DMS114 treated with DMSO at 0.1 percent for 48 hours (cell line): ENCODE results near the gene DLGAP1.

ENCODE experiments used
- DNase-seq: peaks from one replicate; lab custom pipeline; 2025; ENCODE audit not compliant: unreplicated experiment; lab: John Stamatoyannopoulos, UW

DLGAP1 gene

DNA sequence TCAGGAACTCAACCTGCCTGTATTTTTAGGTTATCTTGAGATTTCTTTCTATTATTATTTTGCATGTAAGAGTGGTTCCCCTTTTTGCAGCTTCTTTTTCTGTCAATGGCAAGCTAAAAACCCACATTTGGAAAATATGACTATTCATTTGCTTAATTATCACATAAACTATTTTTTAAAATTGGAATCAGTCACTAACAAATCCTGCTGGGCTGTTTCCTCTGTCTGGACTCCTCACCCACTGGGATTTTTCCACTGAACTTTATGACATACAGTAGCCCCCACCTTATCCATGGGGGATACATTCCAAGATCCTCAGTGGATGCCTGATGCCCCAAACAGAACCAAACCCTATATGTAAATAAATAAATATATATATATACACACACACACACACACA lies 447.3 kb downstream of the DLGAP1 start:
- no peak for DNase-seq

DNA sequence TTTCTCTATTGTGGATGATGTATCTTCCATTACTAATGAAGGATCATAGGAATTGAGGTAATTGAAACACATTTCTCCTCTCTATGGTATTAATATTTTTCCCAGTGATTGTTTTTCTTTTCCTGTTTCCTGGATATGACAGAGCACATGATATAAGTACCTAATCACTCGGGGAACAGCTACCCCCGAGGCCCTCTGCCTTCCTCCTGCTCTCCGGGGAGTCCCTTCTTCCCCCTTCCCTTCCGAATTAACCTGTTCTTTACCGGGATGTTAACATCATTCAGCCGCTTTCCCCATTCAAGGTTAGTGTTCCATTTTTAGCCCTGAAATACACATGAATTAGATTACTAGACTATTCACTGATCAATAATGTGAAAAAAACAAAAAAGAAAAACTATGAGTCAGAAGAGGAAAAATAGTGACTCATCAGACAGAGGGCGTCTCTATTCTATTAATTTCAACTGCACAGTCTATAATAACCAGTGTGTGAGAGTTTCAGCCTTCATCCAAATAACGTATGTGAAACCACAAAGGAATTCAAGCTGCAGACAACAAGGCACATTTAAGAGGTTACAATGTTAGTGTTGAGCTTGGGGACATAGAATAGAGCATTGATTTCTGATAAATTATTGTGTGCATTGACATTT lies 450.8 kb downstream of the DLGAP1 start:
- DNase-seq: no peak

GRCh38 chr18:3998698-3999333 lies 456.3 kb downstream of the DLGAP1 start:
- DNase-seq: peak; percentile 23

DNA sequence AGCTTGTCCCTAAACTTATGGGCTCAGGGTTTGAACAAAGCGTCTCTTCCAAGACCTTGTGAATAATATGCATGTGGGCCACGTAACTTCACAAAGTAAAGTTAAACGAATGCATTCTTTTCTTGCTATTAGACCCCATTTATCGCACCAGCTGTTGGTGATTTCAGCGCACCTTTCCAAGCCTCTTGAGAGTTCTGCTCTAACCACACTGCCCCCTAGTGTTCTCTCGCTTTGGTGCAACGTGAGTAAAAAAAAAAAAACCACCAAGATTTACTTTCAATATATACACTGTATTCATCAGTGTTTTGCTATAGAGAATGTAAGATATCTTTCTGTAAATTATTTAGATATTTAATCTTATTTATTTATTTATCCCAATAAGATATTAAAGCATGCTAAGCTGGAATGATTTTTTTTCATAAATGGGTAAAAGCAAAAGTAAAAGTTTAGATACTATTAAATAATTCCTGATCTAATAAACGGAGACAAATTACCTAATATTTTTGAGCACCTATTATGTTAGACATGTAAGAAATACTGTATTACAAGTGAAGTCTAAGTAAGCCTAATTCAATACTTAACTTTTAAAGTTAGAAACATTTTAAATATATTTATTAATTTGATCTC lies 459.5 kb downstream of the DLGAP1 start:
- peak; percentile 13 for DNase-seq

GRCh38 chr18:3993941-3994687 lies 461.0 kb downstream of the DLGAP1 start:
- DNase-seq: no peak

DNA sequence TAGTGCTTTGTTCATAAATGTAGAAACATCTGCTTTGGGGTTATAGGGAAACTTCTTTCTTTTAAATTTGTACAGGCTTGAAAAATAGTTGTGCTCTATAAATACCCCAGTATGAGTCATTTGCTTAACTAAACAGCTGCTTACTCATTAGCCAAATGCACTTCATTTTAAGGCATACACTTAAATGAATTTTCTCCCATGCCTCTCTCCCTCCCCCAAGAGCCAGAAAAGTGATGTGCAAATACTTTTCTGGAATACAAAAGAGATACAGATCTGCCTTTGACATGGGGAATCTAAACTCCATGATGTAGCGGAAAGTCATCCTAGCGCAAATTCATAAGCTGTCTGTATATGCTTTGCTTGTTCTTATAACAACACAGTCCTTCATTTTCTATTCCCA lies 469.4 kb downstream of the DLGAP1 start:
- no peak for DNase-seq

DNA sequence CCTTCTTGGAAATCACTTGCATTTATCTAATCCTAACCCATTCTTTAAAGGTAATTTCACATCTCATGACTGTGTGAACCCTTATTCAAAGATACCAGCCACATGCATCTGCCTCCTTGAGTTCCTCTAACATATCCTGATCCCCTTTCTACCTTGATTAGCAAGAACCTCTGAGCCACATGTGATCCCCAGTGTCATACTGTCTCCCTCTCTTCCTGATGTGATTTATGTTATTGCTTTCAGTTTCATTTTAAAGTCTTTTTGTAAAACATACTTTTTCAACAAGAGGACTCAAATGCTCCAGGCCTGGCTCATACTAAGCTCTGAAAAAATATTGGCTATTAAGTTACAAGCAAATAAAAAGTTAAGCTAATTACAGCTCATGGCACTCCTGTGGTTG lies 470.1 kb downstream of the DLGAP1 start:
- DNase-seq: no peak

- no peak for DNase-seq
Observed at GRCh38 chr18:3984163-3984757, 470.8 kb downstream of the DLGAP1 start.

DNA sequence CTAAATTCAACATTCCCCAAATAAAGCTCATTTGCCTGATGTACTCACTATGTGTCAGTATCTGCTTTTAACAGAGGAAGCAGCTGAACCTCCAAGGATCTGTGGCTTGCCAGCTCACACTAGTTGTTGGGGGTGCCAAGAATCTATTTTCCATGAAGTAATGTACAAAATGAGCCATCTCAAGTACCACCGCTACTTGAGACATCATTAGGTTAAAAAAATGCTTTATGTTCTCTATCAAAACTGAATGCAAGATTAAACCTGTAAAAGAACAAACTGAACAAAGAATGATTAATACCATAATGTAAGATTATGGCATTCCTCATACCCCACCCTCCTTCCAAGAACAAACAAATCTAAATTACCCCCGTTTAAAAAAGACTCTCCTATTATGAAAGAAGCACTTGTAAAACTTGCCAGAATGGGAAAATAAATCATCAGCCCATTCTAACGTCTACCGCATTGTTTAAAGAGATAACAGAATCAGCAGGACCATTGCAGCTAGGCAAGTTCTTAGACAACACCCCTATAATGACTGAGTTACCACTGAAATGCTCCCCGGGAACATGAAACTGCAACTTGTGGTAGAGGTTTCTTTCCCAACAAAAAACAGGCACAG lies 471.6 kb downstream of the DLGAP1 start:
- no peak for DNase-seq

DNA sequence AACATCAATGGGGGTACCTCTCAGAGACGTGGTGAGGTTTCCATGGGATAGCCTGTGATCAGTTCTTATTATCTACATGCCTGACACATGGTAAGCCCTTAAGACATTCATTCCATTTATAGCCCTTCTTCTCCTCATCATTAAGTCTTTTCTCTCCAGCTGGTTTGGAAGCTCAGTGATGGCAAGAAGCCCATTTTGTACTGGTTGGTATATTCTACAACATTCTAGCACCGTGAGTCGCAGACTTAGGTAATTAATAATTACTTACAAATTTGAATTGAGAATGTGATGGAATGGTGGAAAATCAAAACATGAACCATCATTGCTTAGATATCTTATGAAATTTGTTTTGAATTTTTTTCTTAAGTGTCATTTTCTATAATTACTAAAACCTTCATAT lies 472.6 kb downstream of the DLGAP1 start:
- no peak for DNase-seq

- no peak for DNase-seq
Observed at GRCh38 chr18:3979024-3979423, 476.1 kb downstream of the DLGAP1 start.

GRCh38 chr18:3973191-3973850 lies 481.8 kb downstream of the DLGAP1 start:
- DNase-seq: no peak

- DNase-seq: no peak
Observed at GRCh38 chr18:3972291-3972930, 482.7 kb downstream of the DLGAP1 start.

GRCh38 chr18:3970929-3971328 lies 484.2 kb downstream of the DLGAP1 start:
- no peak for DNase-seq

- no peak for DNase-seq
Observed at GRCh38 chr18:3967359-3968180, 487.5 kb downstream of the DLGAP1 start.

DNA sequence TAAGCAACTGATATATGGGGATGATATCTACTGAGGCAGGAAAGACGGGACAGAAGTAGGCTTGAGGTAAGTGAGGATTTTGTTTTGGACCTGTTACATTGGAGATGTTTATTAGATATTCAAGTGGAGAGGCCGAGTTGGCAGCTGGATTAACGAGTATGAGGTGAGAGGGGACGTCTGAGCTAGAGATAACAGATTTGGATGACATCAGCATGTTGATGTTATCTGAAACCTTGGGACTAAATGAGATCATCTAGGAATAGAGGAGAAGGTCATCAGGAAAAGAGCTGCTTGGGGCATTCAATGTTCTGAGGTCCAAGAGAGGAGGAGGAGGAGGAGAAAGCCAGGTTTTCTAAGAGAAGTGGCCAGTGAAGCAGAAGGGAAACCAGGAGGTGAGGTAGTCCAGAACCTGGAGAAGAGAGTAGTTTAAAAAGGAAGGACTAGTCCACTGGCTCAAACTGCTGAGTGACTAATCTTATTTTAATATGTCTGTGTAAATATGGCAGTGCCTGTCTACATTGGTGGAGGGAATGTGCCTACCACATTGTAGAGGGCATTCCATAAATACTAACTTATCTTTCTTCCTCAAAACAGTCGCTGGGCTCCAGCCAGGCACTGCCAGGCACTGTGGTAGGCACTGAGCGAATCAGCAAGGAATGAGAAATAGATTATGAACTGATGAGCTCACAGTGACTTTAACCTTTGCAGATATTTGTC lies 488.3 kb downstream of the DLGAP1 start:
- no peak for DNase-seq

- DNase-seq: no peak
Observed at GRCh38 chr18:3966246-3966641, 488.9 kb downstream of the DLGAP1 start.

- DNase-seq: no peak
Observed at GRCh38 chr18:3960977-3961376, 494.1 kb downstream of the DLGAP1 start.

- no peak for DNase-seq
Observed at GRCh38 chr18:3960142-3960541, 495.0 kb downstream of the DLGAP1 start.
